Adrenal gland (tissue), 5 donors: ENCODE data around the gene HES5.

Experiments used
- CTCF ChIP-seq, 6 experiments: fragments of 450-650 bp in 4 of 6; fragments of 200-600 bp in 2 of 6; sonication (generic) in 1 of 6; IDR thresholded peaks; 1 replicate in 5 of 6; 2 replicates in 1 of 6; pipeline versions ENCODE4 v1.5.1 to v1.8.0; 2016 to 2021; ENCODE audit warnings: antibody characterized with exemption in 6 of 6, mild to moderate bottlenecking in 2 of 6, moderate library complexity in 1 of 6
- POLR2A ChIP-seq, 2 donors: fragments of 450-650 bp; IDR thresholded peaks; one replicate each; pipeline ENCODE4 v1.6.1; 2017; ENCODE audit warnings: antibody characterized with exemption in 2 of 2, mild to moderate bottlenecking in 2 of 2, moderate library complexity in 1 of 2
- donor health status: DM: no; HTN: no; CAD: no.

DNA sequence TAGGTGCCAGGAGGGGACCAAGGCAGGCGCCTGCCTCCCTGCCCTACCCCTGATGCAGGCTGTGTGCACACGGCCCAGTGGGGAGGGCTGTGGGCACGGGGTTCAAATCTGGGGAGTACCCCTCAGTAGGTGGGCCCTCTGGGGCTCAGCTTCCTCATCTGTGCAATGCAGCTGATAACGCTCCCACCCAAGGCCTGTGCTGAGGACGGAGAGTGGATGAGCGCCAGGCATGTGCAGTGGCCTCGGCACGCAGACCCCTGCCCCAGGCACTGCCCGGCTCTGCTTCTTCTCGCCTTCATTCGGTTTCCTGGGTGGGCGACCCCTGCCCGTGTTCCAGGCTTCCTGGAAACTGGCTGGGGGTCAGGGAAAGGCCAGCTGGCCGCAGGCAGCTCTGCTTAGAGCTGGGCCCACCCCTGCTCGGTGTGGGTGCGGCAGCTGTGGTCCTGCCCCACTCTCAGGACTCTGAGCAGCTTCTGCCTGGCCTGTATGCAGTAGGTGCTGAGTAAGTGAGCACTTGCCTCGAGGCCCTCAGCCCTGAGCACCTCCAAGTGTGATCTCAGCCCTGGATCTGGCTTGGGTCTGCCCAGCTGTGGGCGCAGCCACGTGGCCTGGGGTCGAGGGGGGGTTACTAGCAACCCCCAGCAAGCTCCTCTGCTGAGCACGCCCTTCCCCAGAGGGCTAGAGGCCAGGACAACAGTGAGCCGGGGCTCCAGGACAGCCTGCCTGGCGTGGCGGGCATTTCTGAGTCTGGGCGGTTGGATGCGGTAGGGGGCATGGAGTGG lies 14.2 kb upstream of the HES5 start:
- TF ChIP-seq CTCF (IDR thresholded peaks at IDR 0.05) (no peak), POLR2A (IDR thresholded peaks at IDR 0.05) (no peak)
